NB4 (cell line): Measurements from ENCODE around the gene KCNC1.

Experiments
- MYC ChIP-seq: IDR thresholded peaks from 2 replicates; pipeline ENCODE4 v1.6.1; 2011; ENCODE audit warnings: low read depth, low read length
- POLR2A ChIP-seq: IDR thresholded peaks from 2 replicates; pipeline ENCODE4 v1.6.1; 2011; ENCODE audit warnings: mild to moderate bottlenecking; ENCODE audit not compliant: insufficient read length; ENCODE audit errors: extremely low read depth
- TF ChIP-seq, protein P1 (sequence below): IDR thresholded peaks from one replicate; pipeline ENCODE4 v1.5.1; 2012; ENCODE audit warnings: low read depth, low read length
- TF ChIP-seq, protein P2 (sequence below): IDR thresholded peaks from 2 replicates; pipeline ENCODE4 v1.6.1; 2011; ENCODE audit warnings: low read depth, low read length

DNA sequence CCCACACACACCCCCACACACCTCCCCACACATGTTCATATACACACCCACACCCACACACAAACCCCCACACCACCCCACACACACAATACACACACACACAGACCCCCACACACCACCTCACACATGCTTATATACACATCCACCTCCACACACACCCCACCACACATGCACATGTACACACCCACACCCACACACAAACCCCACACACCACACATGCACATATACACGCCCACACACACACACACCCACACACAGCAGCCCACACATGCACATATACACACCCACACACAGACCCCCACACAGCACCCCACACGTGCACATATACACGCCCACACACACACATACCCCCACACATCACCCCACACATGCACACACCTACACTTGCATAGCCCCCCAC is 29.1 kb downstream of the KCNC1 start:
- TF ChIP-seq POLR2A (no peak), MYC (no peak)
- TF ChIP-seq, protein P1, sequence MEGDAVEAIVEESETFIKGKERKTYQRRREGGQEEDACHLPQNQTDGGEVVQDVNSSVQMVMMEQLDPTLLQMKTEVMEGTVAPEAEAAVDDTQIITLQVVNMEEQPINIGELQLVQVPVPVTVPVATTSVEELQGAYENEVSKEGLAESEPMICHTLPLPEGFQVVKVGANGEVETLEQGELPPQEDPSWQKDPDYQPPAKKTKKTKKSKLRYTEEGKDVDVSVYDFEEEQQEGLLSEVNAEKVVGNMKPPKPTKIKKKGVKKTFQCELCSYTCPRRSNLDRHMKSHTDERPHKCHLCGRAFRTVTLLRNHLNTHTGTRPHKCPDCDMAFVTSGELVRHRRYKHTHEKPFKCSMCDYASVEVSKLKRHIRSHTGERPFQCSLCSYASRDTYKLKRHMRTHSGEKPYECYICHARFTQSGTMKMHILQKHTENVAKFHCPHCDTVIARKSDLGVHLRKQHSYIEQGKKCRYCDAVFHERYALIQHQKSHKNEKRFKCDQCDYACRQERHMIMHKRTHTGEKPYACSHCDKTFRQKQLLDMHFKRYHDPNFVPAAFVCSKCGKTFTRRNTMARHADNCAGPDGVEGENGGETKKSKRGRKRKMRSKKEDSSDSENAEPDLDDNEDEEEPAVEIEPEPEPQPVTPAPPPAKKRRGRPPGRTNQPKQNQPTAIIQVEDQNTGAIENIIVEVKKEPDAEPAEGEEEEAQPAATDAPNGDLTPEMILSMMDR = no peak
- TF ChIP-seq, protein P2, sequence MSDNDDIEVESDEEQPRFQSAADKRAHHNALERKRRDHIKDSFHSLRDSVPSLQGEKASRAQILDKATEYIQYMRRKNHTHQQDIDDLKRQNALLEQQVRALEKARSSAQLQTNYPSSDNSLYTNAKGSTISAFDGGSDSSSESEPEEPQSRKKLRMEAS = no peak
